ENCODE data around the gene MSN. TPM values are rescaled to one million over a fixed set of nuclear protein-coding genes. Genes with fewer than 3 reads are reported as not detected.

The MSN gene
- polyA plus RNA-seq, 1 donor from 2014 or later, result 2.3 TPM

- H3K27me3 ChIP-seq (ENCODE audit: insufficient read depth, low read depth, low read length), result no peaks in the 10 kb centered on the region
- H3K79me2 ChIP-seq (replicated peaks; ENCODE audit: insufficient read depth, low read length), result no peaks in the 10 kb centered on the region
- H3K36me3 ChIP-seq (ENCODE audit: insufficient read depth, low read length), result no peaks in the 10 kb centered on the region
- no peak overlapping the region for H3K27ac ChIP-seq (ENCODE audit: low read length)
- H3K9ac ChIP-seq (ENCODE audit: low read length), result no peak overlapping the region
- H3F3A ChIP-seq (ENCODE audit: insufficient read depth, low read length, poor library complexity, severe bottlenecking), result no peaks in the 10 kb centered on the region
- no peak overlapping the region for H3K4me3 ChIP-seq (ENCODE audit: low read length)
- H3K9me3 ChIP-seq (ENCODE audit: low read length), result no peaks in the 10 kb centered on the region
- H4K20me1 ChIP-seq (ENCODE audit: insufficient read depth), result no peaks in the 10 kb centered on the region
- no peak overlapping the region for H2AFZ ChIP-seq (ENCODE audit: low read depth, low read length)
- no peak overlapping the region for H3K4me2 ChIP-seq (ENCODE audit: low read length)
- no peaks in the 10 kb centered on the region for H3K9me2 ChIP-seq (ENCODE audit: insufficient read depth, low read length)
- TF ChIP-seq EZH2 (IDR thresholded peaks at IDR 0.05; ENCODE audit: borderline replicate concordance, insufficient read depth, low read length, poor library complexity, severe bottlenecking), result no peak
- no peak for TF ChIP-seq EP300 (conservative IDR thresholded peaks at IDR 0.05; ENCODE audit: poor library complexity, severe bottlenecking)
- no peak for TF ChIP-seq SMC3 (conservative IDR thresholded peaks at IDR 0.05; ENCODE audit: poor library complexity)
- TF ChIP-seq CTCF (IDR thresholded peaks at IDR 0.05; ENCODE audit: poor library complexity, severe bottlenecking), result no peak
- no peak for TF ChIP-seq RAD21 (conservative IDR thresholded peaks at IDR 0.05)
Measured at GRCh38 chrX:65712005-65712806, 44.8 kb downstream of the MSN start.

GRCh38 chrX:65718538-65718937, 51.1 kb downstream of the MSN start:
- H3K4me3 ChIP-seq (ENCODE audit: low read length), result no peak overlapping the region
- no peak overlapping the region for H2AFZ ChIP-seq (ENCODE audit: low read depth, low read length)
- no peaks in the 10 kb centered on the region for H3K9me3 ChIP-seq (ENCODE audit: low read length)
- no peak overlapping the region for H3K9ac ChIP-seq (ENCODE audit: low read length)
- H3K27me3 ChIP-seq (ENCODE audit: insufficient read depth, low read depth, low read length), result no peaks in the 10 kb centered on the region
- H3K36me3 ChIP-seq (ENCODE audit: insufficient read depth, low read length), result no peaks in the 10 kb centered on the region
- H3F3A ChIP-seq (ENCODE audit: insufficient read depth, low read length, poor library complexity, severe bottlenecking), result no peaks in the 10 kb centered on the region
- TF ChIP-seq REST (IDR thresholded peaks at IDR 0.05; ENCODE audit: borderline replicate concordance) (no peak), POLR2AphosphoS5 (IDR thresholded peaks at IDR 0.05) (no peak), SMC3 (conservative IDR thresholded peaks at IDR 0.05; ENCODE audit: poor library complexity) (no peak), TAF1 (IDR thresholded peaks at IDR 0.05; ENCODE audit: low read depth) (no peak), EP300 (conservative IDR thresholded peaks at IDR 0.05; ENCODE audit: poor library complexity, severe bottlenecking) (no peak), MXI1 (conservative IDR thresholded peaks at IDR 0.05; ENCODE audit: poor library complexity, severe bottlenecking) (no peak), RAD21 (conservative IDR thresholded peaks at IDR 0.05) (no peak), CTCF (IDR thresholded peaks at IDR 0.05; ENCODE audit: poor library complexity, severe bottlenecking) (no peak), EZH2 (IDR thresholded peaks at IDR 0.05; ENCODE audit: borderline replicate concordance, insufficient read depth, low read length, poor library complexity, severe bottlenecking) (no peak)
- no peaks in the 10 kb centered on the region for H3K79me2 ChIP-seq (replicated peaks; ENCODE audit: insufficient read depth, low read length)
- no peak overlapping the region for H3K4me2 ChIP-seq (ENCODE audit: low read length)
- no peak overlapping the region for H3K27ac ChIP-seq (ENCODE audit: low read length)
- H3K9me2 ChIP-seq (ENCODE audit: insufficient read depth, low read length), result no peaks in the 10 kb centered on the region
- no peaks in the 10 kb centered on the region for H4K20me1 ChIP-seq (ENCODE audit: insufficient read depth)
